Endothelial cell of umbilical vein (primary cell): ENCODE results near the gene ATF1. TPM values are rescaled to one million over a fixed set of nuclear protein-coding genes. Genes with fewer than 3 reads are reported as not detected.

Source experiments
- BruUV-seq: library from RNA; stranded (reverse); fragments of 400-500 nt; replicated peaks from 2 replicates; lab custom pipeline; 2021; lab: Mats Ljungman, UMichigan
- CTCF ChIA-PET: fragments of 300-600, 350-600 bp; sonication (Branson Sonifier 250); formaldehyde crosslinking; loops from one replicate; lab custom pipeline; 2021; ENCODE audit warnings: antibody characterized with exemption, inconsistent platforms; lab: Charles Lee
- POLR2A ChIA-PET: fragments of 300-600, 350-600 bp; sonication (Branson Sonifier 250); formaldehyde crosslinking; loops from one replicate; lab custom pipeline; 2021; ENCODE audit warnings: antibody characterized with exemption, inconsistent platforms; lab: Charles Lee
- DNase-seq: peaks from one replicate; pipeline ENCODE4 v3.0.0-alpha.2; 2011; ENCODE audit warnings: low read depth, low spot score
- FAIRE-seq: peaks from 2 replicates; lab custom pipeline; 2011; peaks lifted over from hg19 to GRCh38; lab: Jason Lieb, UNC
- H2AFZ ChIP-seq: 2 replicates; pipeline ENCODE4 v1.6.0; 2012; ENCODE audit warnings: low read depth, low read length, control low read depth, inconsistent platforms
- H3K27ac ChIP-seq: 2 replicates; pipeline ENCODE4 v1.5.1; 2011; ENCODE audit warnings: low read depth, mild to moderate bottlenecking, control low read depth, low read length, moderate library complexity; ENCODE audit not compliant: insufficient read depth
- H3K27me3 ChIP-seq, 2 experiments: 2 replicates each; pipeline versions ENCODE4 v1.6.0 to v1.6.1; 2011; ENCODE audit warnings: low read length in 2 of 2, mixed read lengths in 1 of 2; ENCODE audit not compliant: control insufficient read depth in 2 of 2, insufficient read depth in 2 of 2
- H3K36me3 ChIP-seq, 2 experiments: 2 replicates in 1 of 2; 3 replicates in 1 of 2; pipeline ENCODE4 v1.5.1; 2011; ENCODE audit warnings: low read length in 2 of 2, mild to moderate bottlenecking in 1 of 2, moderate library complexity in 1 of 2; ENCODE audit not compliant: control insufficient read depth in 2 of 2, insufficient read depth in 2 of 2; ENCODE audit errors: extremely low read depth in 1 of 2
- H3K4me1 ChIP-seq: 3 replicates; pipeline ENCODE4 v1.5.1; 2011; ENCODE audit warnings: mild to moderate bottlenecking, low read length; ENCODE audit not compliant: control insufficient read depth, insufficient read depth; ENCODE audit errors: extremely low read depth
- H3K4me2 ChIP-seq: 2 replicates; pipeline ENCODE4 v1.6.1; 2011; ENCODE audit warnings: low read length, control low read depth, mixed read lengths; ENCODE audit not compliant: insufficient read depth
- H3K4me3 ChIP-seq, 3 experiments: fragments of 200-600 bp in 1 of 3; sonication (generic), shearing (Covaris generic) in 1 of 3; replicated peaks in 1 of 3; 2 replicates each; pipeline ENCODE4 v1.5.1; 2011 to 2016; ENCODE audit warnings: control low read depth in 3 of 3, low read length in 3 of 3, mild to moderate bottlenecking in 2 of 3, inconsistent platforms in 1 of 3, low read depth in 1 of 3, moderate library complexity in 1 of 3; ENCODE audit not compliant: insufficient read depth in 1 of 3
- H3K79me2 ChIP-seq: 2 replicates; pipeline ENCODE4 v1.6.0; 2012; ENCODE audit warnings: low read length, inconsistent platforms; ENCODE audit not compliant: control insufficient read depth, insufficient read depth
- H3K9ac ChIP-seq: replicated peaks from 2 replicates; pipeline ENCODE3; 2011; ENCODE audit warnings: low read length, control low read depth; ENCODE audit not compliant: insufficient read depth; ENCODE audit errors: extremely low read depth
- H3K9me1 ChIP-seq: replicated peaks from 3 replicates; pipeline ENCODE4 v1.6.0; 2011; ENCODE audit warnings: mild to moderate bottlenecking, low read length; ENCODE audit not compliant: control insufficient read depth, insufficient read depth; ENCODE audit errors: extremely low read depth
- H3K9me3 ChIP-seq: replicated peaks from 2 replicates; pipeline ENCODE4 v1.5.1; 2012; ENCODE audit warnings: low read length, inconsistent platforms; ENCODE audit not compliant: control insufficient read depth, insufficient read depth
- H4K20me1 ChIP-seq: replicated peaks from 2 replicates; pipeline ENCODE3; 2011; ENCODE audit warnings: mild to moderate bottlenecking, low read length; ENCODE audit not compliant: control insufficient read depth, insufficient read depth; ENCODE audit errors: extremely low read depth
- EZH2 ChIP-seq: IDR thresholded peaks from 2 replicates; pipeline ENCODE4 v1.6.1; 2012; ENCODE audit warnings: borderline replicate concordance, low read depth, mild to moderate bottlenecking, moderate library complexity, low read length, inconsistent platforms; ENCODE audit not compliant: severe bottlenecking
- FOS ChIP-seq: IDR thresholded peaks from 2 replicates; pipeline ENCODE4 v1.6.1; 2011; ENCODE audit warnings: mild to moderate bottlenecking, low read length, moderate library complexity, borderline replicate concordance; ENCODE audit not compliant: insufficient read depth
- GATA2 ChIP-seq: IDR thresholded peaks from 2 replicates; pipeline ENCODE4 v1.7.0; 2011; ENCODE audit warnings: low read depth, mild to moderate bottlenecking, moderate library complexity, mixed read lengths, low read length; ENCODE audit not compliant: insufficient read length, insufficient read depth
- JUN ChIP-seq: IDR thresholded peaks from 2 replicates; pipeline ENCODE4 v1.6.1; 2011; ENCODE audit warnings: borderline replicate concordance, low read depth; ENCODE audit not compliant: insufficient read length, insufficient read depth
- MYC ChIP-seq: IDR thresholded peaks from one replicate; pipeline ENCODE4 v1.6.1; 2011; ENCODE audit warnings: mild to moderate bottlenecking, low read depth, low read length
- POLR2A ChIP-seq: IDR thresholded peaks from 2 replicates; pipeline ENCODE4 v1.6.1; 2012; ENCODE audit warnings: low read depth, mild to moderate bottlenecking, control low read depth, low read length
- POLR2AphosphoS5 ChIP-seq: IDR thresholded peaks from 2 replicates; pipeline ENCODE4 v1.6.1; 2012; ENCODE audit warnings: low read depth, mild to moderate bottlenecking, control low read depth, low read length, moderate library complexity; ENCODE audit not compliant: insufficient read depth
- dilution Hi-C: fragments of 300-500 bp; cut with MboI; formaldehyde crosslinking; loops from one replicate; pipeline ENCODE4 v1.15.0; 2019; ENCODE audit warnings: low sequenced_read_pairs; ENCODE audit not compliant: extremely low pct_ligation_motif_present
- intact Hi-C: fragments of 100-400 bp; cut with micrococcal nuclease; formaldehyde crosslinking; loops from one replicate; pipeline ENCODE4 v1.10.0; 2022
- polyA plus RNA-seq, 4 experiments: library from polyadenylated mRNA; depleted of rRNA in 3 of 4; stranded (reverse) in 3 of 4; unstranded in 1 of 4; fragments of >200 nt; gene quantifications; 2 replicates each; pipeline versions ENCODE4 v1.2.1 to v1.2.3, GENCODE V29; 2011 to 2012; ENCODE audit warnings: missing spikeins in 1 of 4
- total RNA-seq: library from RNA; stranded (reverse); gene quantifications from 2 replicates; pipeline ENCODE4 v1.2.3, GENCODE V29; 2021
- TF ChIP-seq, protein P1 (sequence below): IDR thresholded peaks from 2 replicates; pipeline ENCODE4 v1.6.1; 2011; ENCODE audit not compliant: insufficient read depth, insufficient read length
- TF ChIP-seq, protein P2 (sequence below), 2 donors: IDR thresholded peaks; 1 replicate in 1 of 2; 2 replicates in 1 of 2; pipeline ENCODE4 v1.5.1; 2011; ENCODE audit warnings: low read length in 2 of 2, mild to moderate bottlenecking in 2 of 2, moderate library complexity in 2 of 2, control low read depth in 1 of 2, inconsistent platforms in 1 of 2, low read depth in 1 of 2; ENCODE audit not compliant: insufficient read depth in 1 of 2; ENCODE audit errors: extremely low read depth in 1 of 2

Gene ATF1
- total and polyA plus RNA-seq, 2 donors (not counting 3 experiments of a cell fraction or from before 2014, with no cell fraction given) = 14.5 to 26.7 TPM

DNA sequence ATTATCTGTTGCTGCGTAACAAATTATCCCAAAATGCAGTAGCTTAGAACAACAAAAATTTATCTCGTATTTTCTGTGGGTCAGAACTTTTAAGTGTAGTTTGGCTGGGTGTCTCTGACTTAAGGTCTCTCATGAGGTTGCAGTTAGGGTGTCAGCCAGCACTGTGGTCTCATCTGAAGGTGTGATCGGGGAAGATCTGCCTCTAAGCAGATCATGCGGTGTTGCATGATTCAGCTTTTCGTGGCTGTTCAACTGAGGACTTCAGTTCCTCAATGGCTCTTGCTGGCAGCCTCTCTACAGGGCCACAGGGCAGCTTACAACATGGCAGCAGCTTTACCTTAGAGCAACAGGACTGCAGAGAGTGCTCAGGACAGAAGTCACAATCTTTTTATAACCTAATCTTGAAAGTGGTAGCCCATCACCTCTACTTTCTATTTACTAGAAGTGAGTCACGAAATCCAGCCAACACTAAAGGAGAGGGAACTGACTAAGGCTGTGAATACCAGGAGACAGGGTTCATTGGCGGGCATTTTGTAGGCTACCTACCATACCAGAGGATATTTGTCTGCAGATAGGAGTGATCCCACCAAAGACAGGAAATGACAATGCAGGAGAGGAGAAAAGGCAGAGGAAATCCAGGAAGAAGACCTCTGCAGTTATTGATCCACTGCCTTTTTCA, 77.0 kb downstream of the ATF1 start:
- H3K27ac ChIP-seq = no peak overlapping the region
- CTCF ChIA-PET = interaction anchor here (1.0 kb wide), 1 partner anchor 15 kb away, joined by 6 read pairs; no protein-coding TSS in a partner anchor
- H4K20me1 ChIP-seq = no peaks in the 10 kb centered on the region
- FAIRE-seq = no peak
- no peaks in the 10 kb centered on the region for H3K9me1 ChIP-seq
- no peaks in the 10 kb centered on the region for H3K9me3 ChIP-seq
- H3K36me3 ChIP-seq = no peaks in the 10 kb centered on the region
- no peak for DNase-seq
- BruUV-seq = no TSS peak
- H3K4me3 ChIP-seq = no peak overlapping the region
- no peak overlapping the region for H3K4me2 ChIP-seq
- H3K79me2 ChIP-seq = no peaks in the 10 kb centered on the region
- H3K27me3 ChIP-seq = peaks cover 0 to 4% of the 10 kb centered on the region in 2 experiments
- no peak overlapping the region for H2AFZ ChIP-seq
- H3K9ac ChIP-seq = no peak overlapping the region
- TF ChIP-seq, protein P1, sequence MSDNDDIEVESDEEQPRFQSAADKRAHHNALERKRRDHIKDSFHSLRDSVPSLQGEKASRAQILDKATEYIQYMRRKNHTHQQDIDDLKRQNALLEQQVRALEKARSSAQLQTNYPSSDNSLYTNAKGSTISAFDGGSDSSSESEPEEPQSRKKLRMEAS = no peak
- no peak for TF ChIP-seq JUN
- TF ChIP-seq, protein P2, sequence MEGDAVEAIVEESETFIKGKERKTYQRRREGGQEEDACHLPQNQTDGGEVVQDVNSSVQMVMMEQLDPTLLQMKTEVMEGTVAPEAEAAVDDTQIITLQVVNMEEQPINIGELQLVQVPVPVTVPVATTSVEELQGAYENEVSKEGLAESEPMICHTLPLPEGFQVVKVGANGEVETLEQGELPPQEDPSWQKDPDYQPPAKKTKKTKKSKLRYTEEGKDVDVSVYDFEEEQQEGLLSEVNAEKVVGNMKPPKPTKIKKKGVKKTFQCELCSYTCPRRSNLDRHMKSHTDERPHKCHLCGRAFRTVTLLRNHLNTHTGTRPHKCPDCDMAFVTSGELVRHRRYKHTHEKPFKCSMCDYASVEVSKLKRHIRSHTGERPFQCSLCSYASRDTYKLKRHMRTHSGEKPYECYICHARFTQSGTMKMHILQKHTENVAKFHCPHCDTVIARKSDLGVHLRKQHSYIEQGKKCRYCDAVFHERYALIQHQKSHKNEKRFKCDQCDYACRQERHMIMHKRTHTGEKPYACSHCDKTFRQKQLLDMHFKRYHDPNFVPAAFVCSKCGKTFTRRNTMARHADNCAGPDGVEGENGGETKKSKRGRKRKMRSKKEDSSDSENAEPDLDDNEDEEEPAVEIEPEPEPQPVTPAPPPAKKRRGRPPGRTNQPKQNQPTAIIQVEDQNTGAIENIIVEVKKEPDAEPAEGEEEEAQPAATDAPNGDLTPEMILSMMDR (IDR thresholded peaks at IDR 0.05; ENCODE audit: extremely low read depth in 1 of 2, insufficient read depth in 1 of 2, low read depth in 1 of 2, low read length in 2 of 2) = no peak
- TF ChIP-seq EZH2 = no peak
- no peak for TF ChIP-seq MYC
- TF ChIP-seq POLR2AphosphoS5 = no peak
- TF ChIP-seq POLR2A = no peak
- no peak for TF ChIP-seq FOS
- no peak for TF ChIP-seq GATA2
- POLR2A ChIA-PET = no interaction called here
- intact Hi-C loops = no loop called here
- dilution Hi-C loops = no loop called here
- no peaks in the 10 kb centered on the region for H3K4me1 ChIP-seq
